ENCODE measurements around the gene APAF1.

DNA sequence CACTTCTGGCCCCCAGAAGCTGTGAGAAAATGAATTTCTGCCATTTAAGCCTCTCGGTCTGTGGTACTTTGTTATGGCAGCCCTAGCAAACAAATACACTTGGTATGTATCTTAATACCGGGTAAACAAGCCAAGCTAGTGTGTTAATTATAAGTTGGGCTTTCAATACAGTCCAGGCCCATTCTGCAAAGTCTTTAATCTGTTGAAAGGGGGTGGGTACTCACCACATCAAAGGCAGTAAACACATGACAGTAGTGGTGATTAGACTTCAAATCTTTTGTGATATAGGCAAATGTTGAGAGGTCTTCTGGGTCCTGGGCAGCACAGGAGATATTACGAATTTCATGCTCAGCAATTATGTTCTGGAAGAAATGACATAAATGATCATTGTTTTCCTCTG is 127.7 kb downstream of the APAF1 start:
- no peak for TF ChIP-seq CTCF (IDR thresholded peaks at IDR 0.05 in 2 of 3, conservative IDR thresholded peaks at IDR 0.05 in 1 of 3; ENCODE audit: insufficient read depth in 2 of 3, low read depth in 1 of 3, low read length in 3 of 3)
- TF ChIP-seq KDM1A (IDR thresholded peaks at IDR 0.05): no peak
- no peak for TF ChIP-seq FOXM1 (IDR thresholded peaks at IDR 0.05; ENCODE audit: low read depth)
- no peak for TF ChIP-seq FOXM1 (CRISPR knock-in tag; IDR thresholded peaks at IDR 0.05; ENCODE audit: low read depth)

Measured in K562 (cell line).